ENCODE results near the gene OR1J4.

GRCh38 chr9:122562134-122562760, 43.3 kb downstream of the OR1J4 start:
- no peak for TF ChIP-seq EZH2 (IDR thresholded peaks at IDR 0.05; ENCODE audit: low read length, unreplicated experiment)
- TF ChIP-seq, protein P1, sequence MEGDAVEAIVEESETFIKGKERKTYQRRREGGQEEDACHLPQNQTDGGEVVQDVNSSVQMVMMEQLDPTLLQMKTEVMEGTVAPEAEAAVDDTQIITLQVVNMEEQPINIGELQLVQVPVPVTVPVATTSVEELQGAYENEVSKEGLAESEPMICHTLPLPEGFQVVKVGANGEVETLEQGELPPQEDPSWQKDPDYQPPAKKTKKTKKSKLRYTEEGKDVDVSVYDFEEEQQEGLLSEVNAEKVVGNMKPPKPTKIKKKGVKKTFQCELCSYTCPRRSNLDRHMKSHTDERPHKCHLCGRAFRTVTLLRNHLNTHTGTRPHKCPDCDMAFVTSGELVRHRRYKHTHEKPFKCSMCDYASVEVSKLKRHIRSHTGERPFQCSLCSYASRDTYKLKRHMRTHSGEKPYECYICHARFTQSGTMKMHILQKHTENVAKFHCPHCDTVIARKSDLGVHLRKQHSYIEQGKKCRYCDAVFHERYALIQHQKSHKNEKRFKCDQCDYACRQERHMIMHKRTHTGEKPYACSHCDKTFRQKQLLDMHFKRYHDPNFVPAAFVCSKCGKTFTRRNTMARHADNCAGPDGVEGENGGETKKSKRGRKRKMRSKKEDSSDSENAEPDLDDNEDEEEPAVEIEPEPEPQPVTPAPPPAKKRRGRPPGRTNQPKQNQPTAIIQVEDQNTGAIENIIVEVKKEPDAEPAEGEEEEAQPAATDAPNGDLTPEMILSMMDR (conservative IDR thresholded peaks at IDR 0.05; ENCODE audit: low read depth, low read length), result no peak
